ENCODE results near the gene DOCK3. TPM values are rescaled to one million over a fixed set of nuclear protein-coding genes. Genes with fewer than 3 reads are reported as not detected.

DOCK3 gene
- total and polyA plus RNA-seq, 2 donors (not counting 3 experiments of a cell fraction or from before 2014, with no cell fraction given) = 0.08 to 0.13 TPM

DNA sequence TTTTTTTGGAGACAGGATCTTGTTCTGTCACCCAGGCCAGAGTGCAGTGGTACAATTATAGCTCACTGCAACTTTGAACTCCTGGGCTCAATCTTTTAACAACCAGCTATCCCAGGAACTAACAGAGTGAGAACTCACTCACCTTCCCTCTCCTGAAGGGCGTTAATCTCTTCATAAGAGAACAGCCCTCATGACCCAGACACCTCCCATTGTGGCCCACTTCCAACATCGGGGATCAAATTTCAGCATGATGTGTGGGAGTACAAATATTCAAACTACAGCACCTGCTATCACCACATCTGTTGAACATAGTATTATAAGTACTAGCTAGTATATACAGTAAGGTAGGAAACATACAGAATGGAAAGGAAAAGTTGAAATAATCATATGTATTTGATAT lies 132.5 kb downstream of the DOCK3 start:
- no TSS peak for BruUV-seq (replicated peaks)
- DNase-seq (ENCODE audit: low read depth, low spot score) (no peak), FAIRE-seq (no peak)
- Histone ChIP-seq H3K9ac (replicated peaks; ENCODE audit: extremely low read depth, insufficient read depth, low read length) (no peak overlapping the region), H4K20me1 (replicated peaks; ENCODE audit: control insufficient read depth, extremely low read depth, insufficient read depth, low read length) (no peaks in the 10 kb centered on the region), H3K27me3 (ENCODE audit: control insufficient read depth in 2 of 2, insufficient read depth in 2 of 2, low read length in 2 of 2) (no peaks in the 10 kb centered on the region), H3K9me1 (replicated peaks; ENCODE audit: control insufficient read depth, extremely low read depth, insufficient read depth, low read length) (no peaks in the 10 kb centered on the region), H3K27ac (ENCODE audit: insufficient read depth, low read depth, low read length) (no peak overlapping the region), H3K4me3 (replicated peaks in 1 of 3; ENCODE audit: insufficient read depth in 1 of 3, low read depth in 1 of 3, low read length in 3 of 3) (no peak overlapping the region), H3K79me2 (ENCODE audit: control insufficient read depth, insufficient read depth, low read length) (no peaks in the 10 kb centered on the region), H3K36me3 (ENCODE audit: control insufficient read depth in 2 of 2, extremely low read depth in 1 of 2, insufficient read depth in 2 of 2, low read length in 2 of 2) (no peaks in the 10 kb centered on the region), H2AFZ (ENCODE audit: low read depth, low read length) (no peak overlapping the region), H3K9me3 (replicated peaks; ENCODE audit: control insufficient read depth, insufficient read depth, low read length) (no peaks in the 10 kb centered on the region), H3K4me1 (ENCODE audit: control insufficient read depth, extremely low read depth, insufficient read depth, low read length) (no peaks in the 10 kb centered on the region), H3K4me2 (ENCODE audit: insufficient read depth, low read length) (no peak overlapping the region)
- TF ChIP-seq GATA2 (IDR thresholded peaks at IDR 0.05; ENCODE audit: insufficient read depth, insufficient read length, low read depth, low read length) (no peak), EZH2 (IDR thresholded peaks at IDR 0.05; ENCODE audit: borderline replicate concordance, low read depth, low read length, severe bottlenecking) (no peak), MAX (IDR thresholded peaks at IDR 0.05; ENCODE audit: insufficient read depth, insufficient read length) (no peak), MYC (IDR thresholded peaks at IDR 0.05; ENCODE audit: low read depth, low read length) (no peak), FOS (IDR thresholded peaks at IDR 0.05; ENCODE audit: borderline replicate concordance, insufficient read depth, low read length) (no peak), CTCF (IDR thresholded peaks at IDR 0.05; ENCODE audit: extremely low read depth in 1 of 2, insufficient read depth in 1 of 2, low read depth in 1 of 2, low read length in 2 of 2) (no peak), JUN (IDR thresholded peaks at IDR 0.05; ENCODE audit: borderline replicate concordance, insufficient read depth, insufficient read length, low read depth) (no peak), POLR2AphosphoS5 (IDR thresholded peaks at IDR 0.05; ENCODE audit: insufficient read depth, low read depth, low read length) (no peak), POLR2A (IDR thresholded peaks at IDR 0.05; ENCODE audit: low read depth, low read length) (no peak)
- ChIA-PET CTCF (interaction anchor here (1.0 kb wide), 1 partner anchor 9 kb away, joined by 3 read pairs; no protein-coding TSS in a partner anchor), POLR2A (no interaction called here)
- dilution Hi-C loops (cut with MboI; ENCODE audit: extremely low pct_ligation_motif_present, low sequenced_read_pairs) = no loop called here
- intact Hi-C loops (cut with micrococcal nuclease) = no loop called here

All from endothelial cell of umbilical vein (primary cell).